PC-9 (cell line): ENCODE results near the gene IL11. TPM values are rescaled to one million over a fixed set of nuclear protein-coding genes. Genes with fewer than 3 reads are reported as not detected.

Source experiments
- BruUV-seq: library from RNA; stranded (reverse); fragments of 400-500 nt; replicated peaks from 2 replicates; lab custom pipeline; 2021; lab: Mats Ljungman, UMichigan
- CTCF ChIA-PET: fragments of 300-600 bp; sonication (Branson Sonifier 250); formaldehyde crosslinking; loops from one replicate; lab custom pipeline; 2022; ENCODE audit warnings: antibody characterized with exemption; lab: Charles Lee
- POLR2A ChIA-PET: fragments of 300-600 bp; sonication (Branson Sonifier 250); formaldehyde crosslinking; loops from one replicate; lab custom pipeline; 2022; ENCODE audit warnings: antibody characterized with exemption; ENCODE audit not compliant: unreplicated experiment; lab: Charles Lee
- DNase-seq, 2 experiments: peaks; one replicate each; pipeline versions ENCODE4 v3.0.0 to v3.0.0-alpha.2; 2015 to 2022; ENCODE audit warnings: mixed read lengths in 1 of 2
- H2AFZ ChIP-seq: fragments of 200-600 bp; sonication (generic); 2 replicates; pipeline ENCODE4 v1.8.1; 2017; ENCODE audit warnings: antibody characterized with exemption
- H3F3A ChIP-seq: fragments of 200-600 bp; sonication (generic); 2 replicates; pipeline ENCODE4 v1.8.1; 2017; ENCODE audit warnings: antibody characterized with exemption, mild to moderate bottlenecking, low read depth; ENCODE audit not compliant: insufficient read depth
- H3K27ac ChIP-seq: fragments of 200-600 bp; sonication (generic); 2 replicates; pipeline ENCODE4 v1.6.1; 2016; ENCODE audit warnings: mixed run types
- H3K27me3 ChIP-seq: fragments of 200-600 bp; sonication (generic); 2 replicates; pipeline ENCODE4 v1.6.1; 2016; ENCODE audit warnings: low read depth, mixed run types; ENCODE audit not compliant: insufficient read depth
- H3K36me3 ChIP-seq: fragments of 200-600 bp; sonication (generic); 2 replicates; pipeline ENCODE4 v1.6.1; 2016; ENCODE audit warnings: low read depth, mixed run types
- H3K4me1 ChIP-seq: fragments of 200-600 bp; sonication (generic); replicated peaks from 2 replicates; pipeline ENCODE4 v1.6.1; 2016; ENCODE audit warnings: mixed run types; ENCODE audit not compliant: insufficient read depth
- H3K4me2 ChIP-seq: fragments of 200-600 bp; sonication (generic); 2 replicates; pipeline ENCODE4 v1.6.1; 2017; ENCODE audit warnings: mixed run types
- H3K4me3 ChIP-seq: fragments of 200-600 bp; sonication (generic); 2 replicates; pipeline ENCODE4 v1.6.1; 2016; ENCODE audit warnings: mixed run types
- H3K79me2 ChIP-seq: fragments of 200-600 bp; sonication (generic); 2 replicates; pipeline ENCODE4 v1.6.1; 2017; ENCODE audit warnings: low read depth, mixed run types
- H3K9me2 ChIP-seq: fragments of 200-600 bp; sonication (generic); 2 replicates; pipeline ENCODE4 v1.8.1; 2017; ENCODE audit warnings: mild to moderate bottlenecking; ENCODE audit not compliant: insufficient read depth
- H3K9me3 ChIP-seq: fragments of 200-600 bp; sonication (generic); 2 replicates; pipeline ENCODE4 v1.8.1; 2016; ENCODE audit warnings: low read depth; ENCODE audit not compliant: insufficient read depth
- H4K20me1 ChIP-seq: fragments of 200-600 bp; sonication (generic); 2 replicates; pipeline ENCODE4 v1.8.1; 2017; ENCODE audit not compliant: insufficient read depth
- CTCF ChIP-seq: fragments of 200-600 bp; sonication (generic); conservative IDR thresholded peaks from 2 replicates; pipeline ENCODE4 v1.6.1; 2017; ENCODE audit warnings: mixed run types, antibody characterized with exemption, mild to moderate bottlenecking, moderate library complexity
- EZH2 ChIP-seq: fragments of 200-600 bp; sonication (generic); IDR thresholded peaks from 2 replicates; pipeline ENCODE4 v1.8.0; 2017; ENCODE audit warnings: antibody characterized with exemption, low read depth
- intact Hi-C: fragments of 100-400 bp; cut with micrococcal nuclease; formaldehyde crosslinking; loops from one replicate; pipeline ENCODE4 v1.10.0; 2022; ENCODE audit not compliant: unreplicated experiment
- total RNA-seq: library from RNA; stranded (reverse); gene quantifications from 2 replicates; pipeline ENCODE4 v1.2.3, GENCODE V29; 2021

IL11 gene
- total RNA-seq, 1 experiment from 2014 or later = 4.1 TPM

GRCh38 chr19:55384920-55385723, 14.9 kb upstream of the IL11 start:
- intact Hi-C loops = loop anchor here (1.0 to 10.0 kb wide), 6 partner anchors 22 to 220 kb away; partner anchors contain the start of genes DNAAF3, KMT5C, PPP6R1 and UBE2S
- BruUV-seq = TSS peak; percentile 69
- Histone ChIP-seq H3K4me2 (peak overlapping the region; percentile 90), H3K9me3 (no peaks in the 10 kb centered on the region), H4K20me1 (peaks cover 41% of the 10 kb centered on the region), H3K4me1 (peaks cover 39% of the 10 kb centered on the region), H3K79me2 (peaks cover 73% of the 10 kb centered on the region), H3K9me2 (no peaks in the 10 kb centered on the region), H3K27ac (peak overlapping the region; percentile 83), H3K4me3 (peak overlapping the region; percentile 88), H2AFZ (peak overlapping the region; percentile 72), H3K27me3 (no peaks in the 10 kb centered on the region), H3K36me3 (peaks cover 39% of the 10 kb centered on the region), H3F3A (peaks cover 56% of the 10 kb centered on the region)
- CTCF ChIA-PET = interaction anchor here (0.5 to 1.9 kb wide), 5 partner anchors 44 to 218 kb away, joined by 3 to 13 read pairs (median 7); no protein-coding TSS in a partner anchor
- TF ChIP-seq CTCF = no peak
- TF ChIP-seq EZH2 = no peak
- DNase-seq = peak; percentile 93 to 97
- POLR2A ChIA-PET = interaction anchor here (0.6 to 1.7 kb wide), 5 partner anchors 22 to 218 kb away, joined by 3 to 58 read pairs (median 11); partner anchors contain the start of genes HSPBP1, KMT5C and UBE2S

GRCh38 chr19:55384131-55384919, 14.1 kb upstream of the IL11 start, which contains the start of gene TMEM238:
Gene TMEM238 (minus strand): TSS chr19:55384292. CDS start chr19:55384259, 33 bp downstream.
- Histone ChIP-seq H3K36me3 (peaks cover 34% of the 10 kb centered on the region), H4K20me1 (peaks cover 33% of the 10 kb centered on the region), H3K4me3 (peak within 1 kb of the TSS; percentile 88), H3F3A (peaks cover 54% of the 10 kb centered on the region), H3K4me1 (peaks cover 39% of the 10 kb centered on the region), H3K27me3 (no peaks in the 10 kb centered on the region), H3K9me3 (no peaks in the 10 kb centered on the region), H2AFZ (peak within 1 kb of the TSS; percentile 72), H3K4me2 (peak within 1 kb of the TSS; percentile 90), H3K79me2 (peaks cover 65% of the 10 kb centered on the region), H3K27ac (peak within 1 kb of the TSS; percentile 83), H3K9me2 (no peaks in the 10 kb centered on the region)
- BruUV-seq = no TSS peak
- CTCF ChIA-PET = interaction anchor here (0.5 to 1.9 kb wide), 12 partner anchors 32 to 763 kb away, joined by 3 to 13 read pairs (median 6); partner anchors contain the start of genes KMT5C and PPP6R1
- intact Hi-C loops = loop anchor here (2.0 to 10.0 kb wide), 3 partner anchors 22 to 220 kb away; partner anchors contain the start of genes DNAAF3 and UBE2S
- TF ChIP-seq CTCF (no peak), EZH2 (no peak)
- POLR2A ChIA-PET = interaction anchor here (0.6 to 1.7 kb wide), 8 partner anchors 22 to 223 kb away, joined by 3 to 58 read pairs (median 5); partner anchors contain the start of genes HSPBP1 and KMT5C
- DNase-seq = peak in 1 of 2 experiments; percentile 86
